A549 (cell line): ENCODE results near the gene TMEM131.

ENCODE experiments used
- FOSL2 ChIP-seq, 2 experiments: fragments of 450-650 bp in 1 of 2; fragments of >200 bp in 1 of 2; sonication (Bioruptor Twin) in 1 of 2; formaldehyde crosslinking; IDR thresholded peaks; 2 replicates each; pipeline versions ENCODE4 v1.5.0 to v1.6.1; 2016 to 2020; ENCODE audit warnings: mild to moderate bottlenecking in 1 of 2, moderate library complexity in 1 of 2
- KDM1A ChIP-seq: fragments of 200-600 bp; sonication (generic); IDR thresholded peaks from 2 replicates; pipeline ENCODE4 v1.6.1; 2016; ENCODE audit warnings: low read depth, mild to moderate bottlenecking
- MAX ChIP-seq: IDR thresholded peaks from 2 replicates; pipeline ENCODE4 v1.6.1; 2012
- MYC ChIP-seq: IDR thresholded peaks from 2 replicates; pipeline ENCODE4 v1.6.1; 2012; ENCODE audit warnings: mild to moderate bottlenecking, inconsistent platforms, low read length, improper control_type of control experiment, borderline replicate concordance
- POLR2A ChIP-seq: IDR thresholded peaks from 2 replicates; pipeline ENCODE4 v1.6.1; 2012; ENCODE audit warnings: mild to moderate bottlenecking, low read length
- RFX5 ChIP-seq: fragments of 450-650 bp; IDR thresholded peaks from 2 replicates; pipeline ENCODE4 v1.7.1; 2014; ENCODE audit warnings: antibody characterized with exemption, mild to moderate bottlenecking, moderate library complexity
- USF2 ChIP-seq: fragments of 450-650 bp; IDR thresholded peaks from 2 replicates; pipeline ENCODE4 v1.6.1; 2014; ENCODE audit warnings: antibody characterized with exemption
- TF ChIP-seq, protein P1 (sequence below): fragments of 200-600 bp; sonication (generic); IDR thresholded peaks from 2 replicates; pipeline ENCODE4 v1.6.1; 2016; ENCODE audit warnings: antibody characterized with exemption, mild to moderate bottlenecking, moderate library complexity
- TF ChIP-seq, protein P2 (sequence below): fragments of >200 bp; sonication (Bioruptor Twin); formaldehyde crosslinking; IDR thresholded peaks from 3 replicates; pipeline ENCODE4 v1.5.1; 2016
- TF ChIP-seq, protein P3 (sequence below): fragments of 150-350 bp; IDR thresholded peaks from 2 replicates; pipeline ENCODE4 v1.6.1; 2014; ENCODE audit warnings: low read depth, mild to moderate bottlenecking, low read length
- TF ChIP-seq, protein P4 (sequence below): IDR thresholded peaks from 2 replicates; pipeline ENCODE4 v1.6.1; 2012; ENCODE audit warnings: low read depth, borderline replicate concordance

GRCh38 chr2:97951155-97951680 lies 44.5 kb downstream of the TMEM131 start:
- TF ChIP-seq, protein P1, sequence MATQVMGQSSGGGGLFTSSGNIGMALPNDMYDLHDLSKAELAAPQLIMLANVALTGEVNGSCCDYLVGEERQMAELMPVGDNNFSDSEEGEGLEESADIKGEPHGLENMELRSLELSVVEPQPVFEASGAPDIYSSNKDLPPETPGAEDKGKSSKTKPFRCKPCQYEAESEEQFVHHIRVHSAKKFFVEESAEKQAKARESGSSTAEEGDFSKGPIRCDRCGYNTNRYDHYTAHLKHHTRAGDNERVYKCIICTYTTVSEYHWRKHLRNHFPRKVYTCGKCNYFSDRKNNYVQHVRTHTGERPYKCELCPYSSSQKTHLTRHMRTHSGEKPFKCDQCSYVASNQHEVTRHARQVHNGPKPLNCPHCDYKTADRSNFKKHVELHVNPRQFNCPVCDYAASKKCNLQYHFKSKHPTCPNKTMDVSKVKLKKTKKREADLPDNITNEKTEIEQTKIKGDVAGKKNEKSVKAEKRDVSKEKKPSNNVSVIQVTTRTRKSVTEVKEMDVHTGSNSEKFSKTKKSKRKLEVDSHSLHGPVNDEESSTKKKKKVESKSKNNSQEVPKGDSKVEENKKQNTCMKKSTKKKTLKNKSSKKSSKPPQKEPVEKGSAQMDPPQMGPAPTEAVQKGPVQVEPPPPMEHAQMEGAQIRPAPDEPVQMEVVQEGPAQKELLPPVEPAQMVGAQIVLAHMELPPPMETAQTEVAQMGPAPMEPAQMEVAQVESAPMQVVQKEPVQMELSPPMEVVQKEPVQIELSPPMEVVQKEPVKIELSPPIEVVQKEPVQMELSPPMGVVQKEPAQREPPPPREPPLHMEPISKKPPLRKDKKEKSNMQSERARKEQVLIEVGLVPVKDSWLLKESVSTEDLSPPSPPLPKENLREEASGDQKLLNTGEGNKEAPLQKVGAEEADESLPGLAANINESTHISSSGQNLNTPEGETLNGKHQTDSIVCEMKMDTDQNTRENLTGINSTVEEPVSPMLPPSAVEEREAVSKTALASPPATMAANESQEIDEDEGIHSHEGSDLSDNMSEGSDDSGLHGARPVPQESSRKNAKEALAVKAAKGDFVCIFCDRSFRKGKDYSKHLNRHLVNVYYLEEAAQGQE = no peak
- TF ChIP-seq, protein P2, sequence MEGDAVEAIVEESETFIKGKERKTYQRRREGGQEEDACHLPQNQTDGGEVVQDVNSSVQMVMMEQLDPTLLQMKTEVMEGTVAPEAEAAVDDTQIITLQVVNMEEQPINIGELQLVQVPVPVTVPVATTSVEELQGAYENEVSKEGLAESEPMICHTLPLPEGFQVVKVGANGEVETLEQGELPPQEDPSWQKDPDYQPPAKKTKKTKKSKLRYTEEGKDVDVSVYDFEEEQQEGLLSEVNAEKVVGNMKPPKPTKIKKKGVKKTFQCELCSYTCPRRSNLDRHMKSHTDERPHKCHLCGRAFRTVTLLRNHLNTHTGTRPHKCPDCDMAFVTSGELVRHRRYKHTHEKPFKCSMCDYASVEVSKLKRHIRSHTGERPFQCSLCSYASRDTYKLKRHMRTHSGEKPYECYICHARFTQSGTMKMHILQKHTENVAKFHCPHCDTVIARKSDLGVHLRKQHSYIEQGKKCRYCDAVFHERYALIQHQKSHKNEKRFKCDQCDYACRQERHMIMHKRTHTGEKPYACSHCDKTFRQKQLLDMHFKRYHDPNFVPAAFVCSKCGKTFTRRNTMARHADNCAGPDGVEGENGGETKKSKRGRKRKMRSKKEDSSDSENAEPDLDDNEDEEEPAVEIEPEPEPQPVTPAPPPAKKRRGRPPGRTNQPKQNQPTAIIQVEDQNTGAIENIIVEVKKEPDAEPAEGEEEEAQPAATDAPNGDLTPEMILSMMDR = no peak
- no peak for TF ChIP-seq MYC
- TF ChIP-seq POLR2A = no peak
- TF ChIP-seq USF2 = no peak
- no peak for TF ChIP-seq MAX
- TF ChIP-seq, protein P3, sequence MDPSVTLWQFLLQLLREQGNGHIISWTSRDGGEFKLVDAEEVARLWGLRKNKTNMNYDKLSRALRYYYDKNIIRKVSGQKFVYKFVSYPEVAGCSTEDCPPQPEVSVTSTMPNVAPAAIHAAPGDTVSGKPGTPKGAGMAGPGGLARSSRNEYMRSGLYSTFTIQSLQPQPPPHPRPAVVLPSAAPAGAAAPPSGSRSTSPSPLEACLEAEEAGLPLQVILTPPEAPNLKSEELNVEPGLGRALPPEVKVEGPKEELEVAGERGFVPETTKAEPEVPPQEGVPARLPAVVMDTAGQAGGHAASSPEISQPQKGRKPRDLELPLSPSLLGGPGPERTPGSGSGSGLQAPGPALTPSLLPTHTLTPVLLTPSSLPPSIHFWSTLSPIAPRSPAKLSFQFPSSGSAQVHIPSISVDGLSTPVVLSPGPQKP = no peak
- TF ChIP-seq KDM1A = no peak
- TF ChIP-seq, protein P4, sequence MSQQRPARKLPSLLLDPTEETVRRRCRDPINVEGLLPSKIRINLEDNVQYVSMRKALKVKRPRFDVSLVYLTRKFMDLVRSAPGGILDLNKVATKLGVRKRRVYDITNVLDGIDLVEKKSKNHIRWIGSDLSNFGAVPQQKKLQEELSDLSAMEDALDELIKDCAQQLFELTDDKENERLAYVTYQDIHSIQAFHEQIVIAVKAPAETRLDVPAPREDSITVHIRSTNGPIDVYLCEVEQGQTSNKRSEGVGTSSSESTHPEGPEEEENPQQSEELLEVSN = no peak
- no peak for TF ChIP-seq RFX5
- no peak for TF ChIP-seq FOSL2 (IDR thresholded peaks at IDR 0.05)
- no peak for TF ChIP-seq FOSL2 (CRISPR knock-in tag; IDR thresholded peaks at IDR 0.05)
